ACHN (cell line): ENCODE measurements around the gene CAPSL.
"Not testable (repeated sequence)": the region's sequence is repeated elsewhere in the genome, so short reads cannot be mapped to it uniquely, and the experiment has no call there.

ENCODE experiments used
- DNase-seq: peaks from one replicate; pipeline ENCODE4 v3.0.0-alpha.2; 2015
- in situ Hi-C: cut with HindIII; loops from 2 replicates; pipeline ENCODE4 v1.10.0; 2017; ENCODE audit warnings: low sequenced_read_pairs, low pct_ligation_motif_present, low pct_unique_long_range_greater_than_20kb

The CAPSL gene

DNA sequence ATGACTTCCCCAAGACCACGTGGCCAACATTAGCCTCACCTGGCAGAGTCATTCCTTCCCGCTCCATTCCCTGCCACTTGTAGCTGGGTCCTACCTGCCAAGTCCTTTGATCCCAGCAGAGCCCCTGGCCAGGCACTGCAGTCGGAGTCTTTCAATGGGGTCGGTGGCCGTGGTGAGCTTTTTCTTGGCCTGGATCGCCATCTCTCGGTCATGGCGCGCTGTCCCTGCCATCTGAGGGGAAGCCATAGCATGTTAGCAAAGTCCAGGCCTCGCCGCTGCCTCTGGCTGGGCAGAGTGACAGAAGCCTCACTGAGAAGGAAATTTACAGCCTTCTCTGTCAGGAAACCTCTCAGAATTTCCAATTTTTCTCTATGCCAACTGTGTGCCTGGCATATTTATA is 17.5 kb downstream of the CAPSL start:
- no peak for DNase-seq
- in situ Hi-C loops, result no loop called here

GRCh38 chr5:35919191-35919590 is 19.2 kb downstream of the CAPSL start:
- DNase-seq, result no peak
- in situ Hi-C loops, result no loop called here

- no peak for DNase-seq
- in situ Hi-C loops, result no loop called here
These were observed 29.6 kb downstream of the CAPSL start for GRCh38 chr5:35908814-35909213.

DNA sequence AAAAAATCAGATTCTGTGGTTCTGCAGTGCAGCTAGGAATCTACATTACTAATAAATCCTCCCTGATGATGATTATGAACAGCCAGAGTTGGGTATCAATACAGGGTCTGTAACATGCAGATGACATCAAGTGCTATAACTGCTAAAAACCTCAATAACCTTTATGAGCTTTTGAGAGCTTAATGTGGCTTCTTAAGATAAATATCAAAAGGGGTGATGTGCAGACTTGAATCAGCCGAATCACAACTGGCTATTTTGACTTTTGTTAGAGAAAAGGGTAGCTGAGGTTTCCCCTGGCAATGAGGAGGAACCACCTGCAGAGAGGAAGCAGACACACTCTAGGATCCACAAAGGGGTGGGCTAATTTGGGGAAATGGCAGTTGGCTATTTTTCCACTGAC is 30.2 kb downstream of the CAPSL start:
- DNase-seq, result no peak
- in situ Hi-C loops, result no loop called here

DNA sequence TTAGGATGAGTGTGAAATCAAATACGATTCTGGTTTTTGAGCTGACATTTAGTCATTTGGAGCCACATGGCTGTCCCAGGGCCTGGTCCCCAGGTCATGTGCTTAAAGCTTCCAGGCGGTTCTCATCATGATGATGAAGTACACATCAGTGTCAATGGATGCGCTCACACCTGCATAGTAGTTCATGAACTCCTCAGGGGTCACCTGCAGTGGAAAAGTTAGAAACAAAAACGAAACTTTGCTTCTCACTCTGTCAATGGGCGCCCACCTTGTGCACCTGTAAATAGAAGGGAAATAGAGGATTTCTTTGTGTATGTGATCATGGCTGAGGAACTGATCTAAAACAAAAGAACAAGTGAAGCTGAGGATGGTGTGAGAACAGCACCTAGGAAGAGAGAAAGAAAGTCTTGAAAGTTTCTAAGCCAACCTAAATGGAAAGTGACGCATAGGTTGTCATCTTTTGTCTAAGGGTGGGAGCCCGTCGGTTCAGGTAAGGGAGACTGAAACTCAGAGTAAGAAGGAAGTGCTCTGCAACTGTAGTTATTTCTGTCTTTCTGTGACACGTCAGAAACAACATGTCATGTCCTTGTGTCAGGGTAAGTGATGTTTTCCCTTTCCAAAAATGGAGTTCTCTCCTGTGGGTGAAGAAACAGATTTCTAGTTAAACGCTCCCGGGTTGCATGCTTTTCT is 33.8 kb downstream of the CAPSL start:
- in situ Hi-C loops, result no loop called here
- DNase-seq, result no peak

DNA sequence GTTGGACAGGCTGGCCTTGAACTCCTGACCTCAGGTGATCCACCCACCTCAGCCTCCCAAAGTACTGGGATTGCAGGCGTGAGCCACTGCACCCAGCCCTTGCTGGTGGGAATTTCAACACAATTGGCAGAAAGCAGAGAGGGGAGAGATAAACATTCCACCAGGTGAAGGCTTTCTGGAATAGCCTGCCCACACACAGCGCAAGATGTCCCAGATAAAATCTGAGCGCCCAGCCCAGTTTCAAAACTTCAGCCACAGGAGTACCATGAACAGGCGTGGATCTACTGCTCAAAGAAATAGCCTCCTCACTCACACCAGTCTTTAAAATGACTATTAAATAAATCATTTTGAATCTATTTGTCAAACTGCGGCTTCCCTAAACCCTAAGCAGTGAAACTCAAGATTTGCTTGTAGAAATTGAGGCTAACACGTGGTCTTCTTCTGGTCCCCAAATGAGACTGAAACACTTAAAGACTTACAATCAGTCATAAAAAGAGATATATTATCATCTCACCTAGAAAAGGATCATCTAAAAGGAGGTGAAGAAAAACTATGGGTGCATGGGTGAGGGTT is 34.7 kb downstream of the CAPSL start:
- in situ Hi-C loops, result no loop called here
- DNase-seq, result no peak

DNA sequence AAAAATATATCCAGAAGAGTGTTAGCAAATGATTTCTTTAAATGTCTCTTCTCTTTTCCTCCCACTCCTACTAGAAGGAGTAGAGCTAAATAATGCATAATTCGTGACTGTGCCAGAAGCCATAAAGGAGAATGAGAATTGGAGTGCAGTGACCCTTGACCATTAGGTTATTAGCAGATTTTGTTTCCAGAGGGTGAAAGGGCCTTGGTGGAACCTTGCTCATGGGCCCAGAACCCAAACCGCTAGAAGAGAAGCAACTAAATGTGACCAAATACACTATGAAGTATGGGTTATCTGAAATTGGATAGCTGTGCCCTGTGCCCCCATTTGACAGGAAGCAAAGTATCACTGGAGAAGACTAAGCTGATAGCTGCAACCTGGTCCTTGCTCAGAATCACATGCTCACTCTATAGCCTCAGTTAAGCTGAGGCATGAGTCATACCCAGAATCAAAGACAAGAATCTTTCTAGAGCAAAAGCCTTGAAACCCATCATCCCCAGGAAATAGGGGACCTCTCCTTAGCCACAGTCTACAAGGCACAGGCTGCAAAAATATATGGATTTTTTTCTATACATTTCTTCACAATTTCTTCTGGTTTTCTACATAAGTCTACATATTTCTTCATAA is 36.3 kb downstream of the CAPSL start:
- in situ Hi-C loops, result no loop called here
- no peak for DNase-seq

GRCh38 chr5:35900972-35901695 is 37.3 kb downstream of the CAPSL start:
- in situ Hi-C loops, result no loop called here
- DNase-seq, result no peak

DNA sequence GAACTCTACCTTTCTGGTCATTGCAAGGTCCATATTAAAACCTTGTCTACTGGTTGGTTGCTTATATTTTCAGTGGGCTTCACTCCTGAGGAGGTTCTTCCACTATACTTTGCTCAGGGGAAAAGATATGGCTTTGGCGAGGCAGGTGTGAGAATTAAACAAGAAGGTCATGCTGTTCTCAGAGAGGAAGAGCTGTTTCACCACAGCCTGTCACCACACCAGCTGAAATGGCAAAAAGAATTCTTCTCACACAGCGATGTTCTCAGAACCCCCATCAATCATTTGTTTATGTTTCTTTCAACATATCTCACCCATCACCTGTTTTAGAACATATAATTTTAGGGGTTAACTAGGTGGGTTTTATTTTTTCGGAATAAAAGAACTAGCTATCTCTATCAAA is 38.6 kb downstream of the CAPSL start:
- in situ Hi-C loops, result no loop called here
- DNase-seq, result no peak

GRCh38 chr5:35898952-35899660 is 39.3 kb downstream of the CAPSL start:
- in situ Hi-C loops, result no loop called here
- no peak for DNase-seq

- no peak for DNase-seq
- in situ Hi-C loops, result no loop called here
These were observed 44.3 kb downstream of the CAPSL start for GRCh38 chr5:35894131-35894530.

- in situ Hi-C loops, DNase-seq: not testable (repeated sequence)
These were observed 45.6 kb downstream of the CAPSL start for GRCh38 chr5:35892799-35893198.

GRCh38 chr5:35890021-35891020 is 48.1 kb downstream of the CAPSL start:
- no peak for DNase-seq
- in situ Hi-C loops, result no loop called here

DNA sequence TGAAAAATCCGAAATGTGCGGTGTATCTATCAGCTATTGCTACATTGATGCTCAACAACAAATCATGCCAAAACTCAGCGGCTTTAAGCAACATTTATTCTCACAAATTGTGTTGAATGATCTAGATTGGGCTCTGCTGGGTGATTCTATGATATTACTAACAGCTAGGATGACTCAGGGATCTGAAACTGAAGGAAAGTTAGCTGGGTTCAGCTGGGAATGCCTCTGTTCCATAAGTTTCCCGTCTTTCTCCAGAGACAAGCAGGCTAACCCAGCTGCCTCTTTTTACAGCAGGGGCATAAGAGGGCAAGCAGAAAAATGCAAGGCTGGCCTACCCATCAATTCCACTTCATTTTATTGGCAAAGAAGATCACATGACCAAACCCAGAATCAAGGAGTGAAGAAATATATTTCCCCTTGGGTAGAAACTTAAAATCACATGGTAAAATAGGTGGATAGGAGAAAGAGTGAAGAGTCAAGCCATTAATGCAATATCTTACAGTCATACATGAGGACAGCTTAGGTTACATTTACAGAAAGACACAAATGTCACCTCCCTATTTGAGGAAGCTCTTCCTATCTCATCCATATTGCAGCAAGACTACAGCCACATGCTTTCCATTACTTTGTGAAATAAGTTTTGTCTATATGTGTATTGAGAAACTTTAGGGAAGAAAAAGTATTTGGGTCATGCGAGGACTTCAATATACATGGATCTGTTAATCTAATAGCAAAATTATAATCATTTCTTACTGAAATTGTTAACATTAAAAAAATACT is 50.9 kb downstream of the CAPSL start:
- DNase-seq, result no peak
- in situ Hi-C loops, result no loop called here

GRCh38 chr5:35886381-35886780 is 52.0 kb downstream of the CAPSL start:
- no peak for DNase-seq
- in situ Hi-C loops, result no loop called here

- in situ Hi-C loops, result no loop called here
- DNase-seq, result no peak
These were observed 53.6 kb downstream of the CAPSL start for GRCh38 chr5:35884773-35885172.

DNA sequence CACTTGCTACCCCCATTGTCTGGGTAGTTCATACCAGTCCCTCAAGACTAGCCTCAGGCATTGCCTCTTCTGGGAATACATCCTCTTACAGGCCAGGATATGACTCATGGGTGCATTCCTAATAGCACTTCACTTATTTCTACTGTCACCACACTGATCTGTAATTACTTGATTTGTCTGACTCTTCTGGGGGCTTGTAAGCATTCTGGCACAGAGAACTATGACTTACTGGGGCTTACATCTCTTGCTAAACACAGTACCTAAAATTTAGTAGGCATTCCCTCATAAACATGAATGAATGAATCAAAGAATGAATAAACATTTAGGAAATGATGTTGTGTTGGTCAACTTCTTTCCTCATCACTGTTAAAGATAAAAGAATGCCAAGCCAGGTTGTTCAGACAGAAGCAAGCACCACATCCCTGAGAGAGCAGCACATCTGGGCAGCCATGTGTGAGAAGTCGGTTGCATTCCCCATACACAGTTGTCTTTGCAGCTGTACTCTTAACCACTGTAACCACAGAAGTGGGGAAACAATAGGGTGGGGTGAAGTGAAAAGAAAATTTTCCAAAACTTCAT is 54.1 kb downstream of the CAPSL start:
- peak; percentile 55 for DNase-seq
- in situ Hi-C loops, result no loop called here
